ENCODE measurements around the gene IGF2BP2. TPM values are rescaled to one million over a fixed set of nuclear protein-coding genes. Genes with fewer than 3 reads are reported as not detected.

Gene IGF2BP2
- total RNA-seq, 4 donors from 2014 or later: 5.1 to 29.8 (median 9.3) TPM

DNA sequence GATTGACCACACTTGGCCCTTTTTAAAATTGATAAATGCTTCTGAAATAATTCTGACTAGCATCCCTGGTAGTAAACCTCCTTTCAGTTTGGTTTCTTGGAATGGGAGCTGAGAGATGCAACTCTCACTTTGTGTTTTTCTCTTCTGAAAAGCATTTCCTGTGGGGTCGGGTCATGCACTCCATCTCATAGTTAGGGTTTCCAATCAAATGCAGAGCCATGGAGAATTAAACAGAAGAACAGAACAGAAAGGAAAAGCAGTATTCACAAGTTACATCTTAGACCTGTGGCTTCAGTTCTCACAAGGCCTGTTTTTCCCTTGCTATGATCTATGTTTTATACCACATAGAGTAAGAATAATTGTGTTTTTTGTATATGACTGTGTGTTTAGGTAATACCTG lies 199.1 kb downstream of the IGF2BP2 start:
- no peak for DNase-seq (ENCODE audit: low spot score in 2 of 2)
- WGBS, 2 donors: 88 to 92% methylated on average over 1 of the region's 1 CpG
- H3K4me3 ChIP-seq (ENCODE audit: low read depth, poor library complexity, severe bottlenecking): no peak overlapping the region
- TF ChIP-seq POLR2A (IDR thresholded peaks at IDR 0.05): no peak
- TF ChIP-seq, protein P1, sequence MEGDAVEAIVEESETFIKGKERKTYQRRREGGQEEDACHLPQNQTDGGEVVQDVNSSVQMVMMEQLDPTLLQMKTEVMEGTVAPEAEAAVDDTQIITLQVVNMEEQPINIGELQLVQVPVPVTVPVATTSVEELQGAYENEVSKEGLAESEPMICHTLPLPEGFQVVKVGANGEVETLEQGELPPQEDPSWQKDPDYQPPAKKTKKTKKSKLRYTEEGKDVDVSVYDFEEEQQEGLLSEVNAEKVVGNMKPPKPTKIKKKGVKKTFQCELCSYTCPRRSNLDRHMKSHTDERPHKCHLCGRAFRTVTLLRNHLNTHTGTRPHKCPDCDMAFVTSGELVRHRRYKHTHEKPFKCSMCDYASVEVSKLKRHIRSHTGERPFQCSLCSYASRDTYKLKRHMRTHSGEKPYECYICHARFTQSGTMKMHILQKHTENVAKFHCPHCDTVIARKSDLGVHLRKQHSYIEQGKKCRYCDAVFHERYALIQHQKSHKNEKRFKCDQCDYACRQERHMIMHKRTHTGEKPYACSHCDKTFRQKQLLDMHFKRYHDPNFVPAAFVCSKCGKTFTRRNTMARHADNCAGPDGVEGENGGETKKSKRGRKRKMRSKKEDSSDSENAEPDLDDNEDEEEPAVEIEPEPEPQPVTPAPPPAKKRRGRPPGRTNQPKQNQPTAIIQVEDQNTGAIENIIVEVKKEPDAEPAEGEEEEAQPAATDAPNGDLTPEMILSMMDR (IDR thresholded peaks at IDR 0.05): no peak
- intact Hi-C loops (cut with DNase I; ENCODE audit: low total_unique reads): no loop called here

DNA sequence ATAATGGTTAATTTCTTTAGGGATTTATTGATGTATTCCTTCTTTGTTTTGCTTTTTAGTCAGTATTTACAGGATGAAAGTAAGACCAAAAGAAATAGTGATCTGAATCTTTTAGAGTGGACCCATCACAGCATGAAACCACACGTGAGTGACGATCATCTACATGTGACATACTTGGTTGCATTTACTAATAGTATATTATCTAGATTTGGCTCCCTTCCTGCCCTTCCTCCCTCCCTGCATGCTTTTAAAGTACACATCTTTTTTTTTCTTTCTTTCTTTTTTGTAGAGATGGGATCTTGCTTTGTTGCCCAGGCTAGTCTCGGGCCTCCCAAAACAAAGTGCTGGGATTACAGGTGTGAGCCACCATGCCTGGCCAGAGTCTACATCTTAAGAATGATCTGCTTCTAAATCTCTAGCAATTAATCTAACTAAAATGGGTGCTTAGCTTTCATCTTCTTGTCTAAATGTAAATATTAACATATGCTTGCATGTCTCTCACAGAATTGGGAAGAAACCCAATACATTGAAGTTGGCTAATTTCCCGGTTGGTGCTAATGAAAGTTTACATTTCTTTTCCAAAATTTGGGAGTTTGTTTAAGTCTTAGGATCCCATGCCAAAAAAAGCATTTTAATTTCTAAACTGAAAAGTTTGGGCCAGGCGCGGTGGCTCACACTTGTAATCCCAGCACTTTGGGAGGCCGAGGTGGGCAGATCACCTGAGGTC lies 200.7 kb downstream of the IGF2BP2 start:
- TF ChIP-seq, protein P1 (IDR thresholded peaks at IDR 0.05): no peak
- TF ChIP-seq POLR2A (IDR thresholded peaks at IDR 0.05): no peak
- no peak overlapping the region for H3K4me3 ChIP-seq (ENCODE audit: low read depth, poor library complexity, severe bottlenecking)
- no peak for DNase-seq (ENCODE audit: low spot score in 2 of 2)
- WGBS, 2 donors: 90 to 95% methylated on average over 7 of the region's 7 CpGs
- intact Hi-C loops (cut with DNase I; ENCODE audit: low total_unique reads): no loop called here

DNA sequence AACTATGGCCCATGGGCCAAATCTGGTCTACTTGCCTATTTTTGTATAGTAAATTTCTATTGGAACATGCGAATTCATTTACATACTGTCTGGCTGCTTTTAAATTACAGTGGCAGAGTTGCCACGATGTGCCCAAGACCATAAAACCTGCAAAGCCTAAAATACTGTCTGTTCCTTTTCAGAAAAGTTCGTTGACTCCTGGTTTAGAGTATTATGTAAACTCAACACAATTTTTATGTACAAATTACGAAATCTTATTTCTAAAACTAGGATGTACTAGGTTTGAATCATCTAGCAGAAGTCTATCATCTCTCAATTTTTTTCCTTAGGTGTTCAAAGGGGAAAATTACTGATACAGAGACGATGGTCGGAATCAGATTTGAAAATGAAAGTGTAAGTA lies 211.8 kb downstream of the IGF2BP2 start:
- DNase-seq (ENCODE audit: low spot score in 2 of 2): no peak
- intact Hi-C loops (cut with DNase I; ENCODE audit: low total_unique reads): no loop called here
- WGBS, 2 donors: 78 to 96% methylated on average over 6 of the region's 6 CpGs
- TF ChIP-seq, protein P1 (IDR thresholded peaks at IDR 0.05): no peak
- no peak for TF ChIP-seq POLR2A (IDR thresholded peaks at IDR 0.05)
- no peak overlapping the region for H3K4me3 ChIP-seq (ENCODE audit: low read depth, poor library complexity, severe bottlenecking)

DNA sequence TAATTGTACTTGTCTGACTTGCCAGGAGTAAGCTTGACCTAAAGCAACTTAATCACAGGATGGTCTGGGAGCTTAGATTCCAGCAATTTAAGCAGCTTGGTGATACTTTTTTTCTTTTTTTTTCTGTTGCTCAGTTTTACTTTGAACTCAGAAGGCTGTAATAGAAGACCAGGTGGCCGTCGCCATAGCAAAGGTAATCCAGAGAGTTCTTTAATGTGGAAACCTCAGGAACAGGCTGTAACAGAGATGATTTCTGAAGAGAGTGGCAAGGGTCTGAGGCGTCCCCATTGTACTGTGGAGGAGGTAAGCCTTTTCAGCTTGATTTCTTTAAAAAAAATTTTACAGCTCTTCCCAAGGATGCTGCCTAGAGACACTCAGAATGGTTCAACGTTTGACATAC lies 218.6 kb downstream of the IGF2BP2 start:
- intact Hi-C loops (cut with DNase I; ENCODE audit: low total_unique reads): no loop called here
- H3K4me3 ChIP-seq (ENCODE audit: low read depth, poor library complexity, severe bottlenecking): no peak overlapping the region
- DNase-seq (ENCODE audit: low spot score in 2 of 2): no peak
- TF ChIP-seq POLR2A (IDR thresholded peaks at IDR 0.05): no peak
- TF ChIP-seq, protein P1 (IDR thresholded peaks at IDR 0.05): no peak
- 82 to 91% methylated on average over 4 of the region's 4 CpGs for WGBS, 2 donors

DNA sequence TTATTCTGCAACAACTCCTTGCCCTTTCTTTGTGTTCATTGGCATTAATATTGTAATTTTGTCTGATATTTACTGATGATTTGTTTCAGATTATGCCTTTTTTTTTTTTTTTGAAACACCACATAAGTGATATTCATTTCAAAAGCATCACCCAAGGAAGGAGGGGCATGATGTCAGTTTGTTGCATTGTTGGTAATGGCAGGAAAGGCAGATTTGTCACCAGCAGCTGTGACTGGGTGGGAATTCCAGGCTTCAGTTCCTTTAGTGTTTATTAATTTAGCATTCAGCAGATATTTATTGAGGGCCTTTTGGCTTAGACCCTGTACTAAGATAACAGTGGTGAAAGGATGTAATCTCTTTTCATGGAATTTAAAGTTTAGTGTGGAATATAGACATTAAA lies 219.3 kb downstream of the IGF2BP2 start:
- intact Hi-C loops (cut with DNase I; ENCODE audit: low total_unique reads): no loop called here
- TF ChIP-seq, protein P1 (IDR thresholded peaks at IDR 0.05): no peak
- TF ChIP-seq POLR2A (IDR thresholded peaks at IDR 0.05): no peak
- no peak for DNase-seq (ENCODE audit: low spot score in 2 of 2)
- no peak overlapping the region for H3K4me3 ChIP-seq (ENCODE audit: low read depth, poor library complexity, severe bottlenecking)

DNA sequence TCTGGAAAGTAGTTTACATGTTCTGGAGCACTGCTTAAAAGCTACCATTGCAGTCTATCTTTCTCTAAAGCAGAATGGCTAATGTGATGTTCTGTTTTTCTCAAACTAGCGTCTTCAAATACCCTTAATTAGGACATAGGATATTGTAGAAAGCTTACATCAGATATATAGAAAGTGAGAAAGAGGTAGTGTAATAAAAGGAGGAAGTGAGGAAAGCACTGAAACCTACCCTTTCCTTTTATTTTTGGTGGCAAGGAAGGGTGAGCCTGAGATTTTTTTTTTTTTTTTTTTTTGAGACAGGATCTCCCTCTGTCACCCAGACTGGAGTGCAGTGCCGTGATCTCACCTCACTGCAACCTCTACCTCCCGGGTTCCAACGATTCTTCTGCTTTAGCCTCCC lies 229.3 kb downstream of the IGF2BP2 start:
- H3K4me3 ChIP-seq (ENCODE audit: low read depth, poor library complexity, severe bottlenecking): no peak overlapping the region
- DNase-seq (ENCODE audit: low spot score in 2 of 2): no peak
- TF ChIP-seq, protein P1 (IDR thresholded peaks at IDR 0.05): no peak
- TF ChIP-seq POLR2A (IDR thresholded peaks at IDR 0.05): no peak
- WGBS, 2 donors: 84 to 85% methylated on average over 4 of the region's 4 CpGs
- intact Hi-C loops (cut with DNase I; ENCODE audit: low total_unique reads): no loop called here

Data from lower leg skin (tissue), 4 donors.